Keratinocyte (primary cell): ENCODE measurements around the gene JPT2. TPM values are rescaled to one million over a fixed set of nuclear protein-coding genes. Genes with fewer than 3 reads are reported as not detected.

Experiments
- DNase-seq: peaks from one replicate; pipeline ENCODE4 v3.0.0-alpha.2; 2011; ENCODE audit warnings: low read depth, missing footprints, low spot score
- FAIRE-seq: peaks from 2 replicates; lab custom pipeline; 2011; peaks lifted over from hg19 to GRCh38; lab: Jason Lieb, UNC
- H2AFZ ChIP-seq: 2 replicates; pipeline ENCODE4 v1.6.0; 2012; ENCODE audit warnings: low read length, control low read depth, inconsistent platforms; ENCODE audit not compliant: control insufficient read depth
- H3K27ac ChIP-seq: 2 replicates; pipeline ENCODE4 v1.5.1; 2011; ENCODE audit warnings: low read length; ENCODE audit not compliant: control insufficient read depth, insufficient read depth
- H3K27me3 ChIP-seq: 3 replicates; pipeline ENCODE4 v1.6.0; 2011; ENCODE audit warnings: low read length; ENCODE audit not compliant: control insufficient read depth, insufficient read depth; ENCODE audit errors: extremely low read depth
- H3K36me3 ChIP-seq, 2 experiments: 2 replicates in 1 of 2; 3 replicates in 1 of 2; pipeline ENCODE4 v1.5.1; 2011; ENCODE audit warnings: low read length in 2 of 2, mild to moderate bottlenecking in 1 of 2; ENCODE audit not compliant: control insufficient read depth in 2 of 2, insufficient read depth in 2 of 2; ENCODE audit errors: extremely low read depth in 1 of 2
- H3K4me1 ChIP-seq: 3 replicates; pipeline ENCODE4 v1.5.1; 2011; ENCODE audit warnings: low read length; ENCODE audit not compliant: control insufficient read depth, insufficient read depth; ENCODE audit errors: extremely low read depth
- H3K4me2 ChIP-seq: 3 replicates; pipeline ENCODE4 v1.6.0; 2011; ENCODE audit warnings: low read depth, low read length; ENCODE audit not compliant: control insufficient read depth, insufficient read depth; ENCODE audit errors: extremely low read depth
- H3K4me3 ChIP-seq, 3 experiments: fragments of 200-600 bp in 1 of 3; sonication (generic) in 1 of 3; 2 replicates in 2 of 3; 3 replicates in 1 of 3; pipeline ENCODE4 v1.5.1; 2011 to 2016; ENCODE audit warnings: low read length in 3 of 3, mild to moderate bottlenecking in 3 of 3, control low read depth in 2 of 3, inconsistent platforms in 1 of 3, low read depth in 1 of 3, mixed read lengths in 1 of 3, mixed run types in 1 of 3, moderate library complexity in 1 of 3; ENCODE audit not compliant: control insufficient read depth in 2 of 3, insufficient read depth in 2 of 3; ENCODE audit errors: extremely low read depth in 1 of 3
- H3K79me2 ChIP-seq: 2 replicates; pipeline ENCODE4 v1.6.0; 2012; ENCODE audit warnings: low read length; ENCODE audit not compliant: control insufficient read depth, insufficient read depth
- H3K9ac ChIP-seq: 3 replicates; pipeline ENCODE4 v1.6.0; 2011; ENCODE audit warnings: low read length; ENCODE audit not compliant: control insufficient read depth, insufficient read depth; ENCODE audit errors: extremely low read depth
- H3K9me1 ChIP-seq: 3 replicates; pipeline ENCODE4 v1.6.0; 2011; ENCODE audit warnings: low read length; ENCODE audit not compliant: control insufficient read depth, insufficient read depth; ENCODE audit errors: extremely low read depth
- H3K9me3 ChIP-seq: 2 replicates; pipeline ENCODE4 v1.5.1; 2012; ENCODE audit warnings: low read depth, low read length; ENCODE audit not compliant: control insufficient read depth
- H4K20me1 ChIP-seq: 3 replicates; pipeline ENCODE4 v1.6.0; 2011; ENCODE audit warnings: low read length; ENCODE audit not compliant: control insufficient read depth, insufficient read depth; ENCODE audit errors: extremely low read depth
- CTCF ChIP-seq, 3 experiments: IDR thresholded peaks in 1 of 3; conservative IDR thresholded peaks in 1 of 3; optimal IDR thresholded peaks in 1 of 3; 2 replicates in 2 of 3; 3 replicates in 1 of 3; pipeline versions ENCODE3 to v1.5.1; 2011; ENCODE audit warnings: low read length in 3 of 3, mild to moderate bottlenecking in 3 of 3, moderate library complexity in 2 of 3, control low read depth in 1 of 3, inconsistent platforms in 1 of 3; ENCODE audit not compliant: insufficient read depth in 2 of 3; ENCODE audit errors: extremely low read depth in 1 of 3
- EZH2 ChIP-seq: IDR thresholded peaks from one replicate; pipeline ENCODE4 v1.6.1; 2012; ENCODE audit warnings: inconsistent platforms, mild to moderate bottlenecking, low read length, moderate library complexity
- dilution Hi-C: fragments of 300-500 bp; cut with MboI; formaldehyde crosslinking; loops from one replicate; pipeline ENCODE4 v1.7.0; 2020; ENCODE audit warnings: low sequenced_read_pairs; ENCODE audit not compliant: extremely low pct_ligation_motif_present
- polyA plus RNA-seq, 5 experiments: library from polyadenylated mRNA; depleted of rRNA in 3 of 5; stranded (reverse) in 3 of 5; stranded (forward) in 1 of 5; unstranded in 1 of 5; fragments of >200 nt; gene quantifications; 1 replicate in 1 of 5; 2 replicates in 3 of 5; 3 replicates in 1 of 5; pipeline versions ENCODE4 v1.2.1 to v1.2.3, GENCODE V29; 2011 to 2012; ENCODE audit warnings: missing spikeins in 2 of 5, low read depth in 1 of 5, low replicate concordance in 1 of 5

Gene JPT2
- polyA plus RNA-seq, 1 donor (not counting 4 experiments of a cell fraction or from before 2014, with no cell fraction given), result 166 TPM

GRCh38 chr16:1662543-1662942, 15.5 kb upstream of the JPT2 start:
- Histone ChIP-seq H4K20me1 (no peaks in the 10 kb centered on the region), H2AFZ (no peak overlapping the region), H3K4me3 (no peak overlapping the region), H3K27ac (no peak overlapping the region), H3K9me3 (no peaks in the 10 kb centered on the region), H3K36me3 (peaks cover 28 to 45% of the 10 kb centered on the region in 2 experiments), H3K79me2 (no peaks in the 10 kb centered on the region), H3K9me1 (no peaks in the 10 kb centered on the region), H3K4me1 (no peaks in the 10 kb centered on the region), H3K4me2 (no peak overlapping the region), H3K27me3 (no peaks in the 10 kb centered on the region), H3K9ac (no peak overlapping the region)
- no peak for DNase-seq
- no peak for FAIRE-seq
- dilution Hi-C loops, result no loop called here
- TF ChIP-seq CTCF (optimal IDR thresholded peaks at IDR 0.05 in 1 of 3, IDR thresholded peaks at IDR 0.05 in 1 of 3, conservative IDR thresholded peaks at IDR 0.05 in 1 of 3; ENCODE audit: extremely low read depth in 1 of 3, insufficient read depth in 2 of 3, low read length in 3 of 3) (no peak), EZH2 (no peak)

GRCh38 chr16:1665829-1666228, 12.2 kb upstream of the JPT2 start:
- Histone ChIP-seq H2AFZ (no peak overlapping the region), H3K9ac (no peak overlapping the region), H3K27ac (no peak overlapping the region), H3K4me3 (no peak overlapping the region), H3K4me1 (no peaks in the 10 kb centered on the region), H3K27me3 (no peaks in the 10 kb centered on the region), H3K9me3 (no peaks in the 10 kb centered on the region), H3K36me3 (peaks cover 35 to 55% of the 10 kb centered on the region in 2 experiments), H3K79me2 (no peaks in the 10 kb centered on the region), H3K4me2 (no peak overlapping the region), H3K9me1 (no peaks in the 10 kb centered on the region), H4K20me1 (no peaks in the 10 kb centered on the region)
- FAIRE-seq, result no peak
- no peak for TF ChIP-seq CTCF (optimal IDR thresholded peaks at IDR 0.05 in 1 of 3, IDR thresholded peaks at IDR 0.05 in 1 of 3, conservative IDR thresholded peaks at IDR 0.05 in 1 of 3; ENCODE audit: extremely low read depth in 1 of 3, insufficient read depth in 2 of 3, low read length in 3 of 3)
- TF ChIP-seq EZH2, result no peak
- dilution Hi-C loops, result no loop called here
- DNase-seq, result no peak
